ENCODE results near the gene SIX1. TPM values are rescaled to one million over a fixed set of nuclear protein-coding genes. Genes with fewer than 3 reads are reported as not detected.

Gene SIX1
- total and polyA plus RNA-seq, 2 of the 13 experiments (the other 11 are each of a cell fraction or from before 2014, with no cell fraction given) = 1.7 to 6.5 TPM

DNA sequence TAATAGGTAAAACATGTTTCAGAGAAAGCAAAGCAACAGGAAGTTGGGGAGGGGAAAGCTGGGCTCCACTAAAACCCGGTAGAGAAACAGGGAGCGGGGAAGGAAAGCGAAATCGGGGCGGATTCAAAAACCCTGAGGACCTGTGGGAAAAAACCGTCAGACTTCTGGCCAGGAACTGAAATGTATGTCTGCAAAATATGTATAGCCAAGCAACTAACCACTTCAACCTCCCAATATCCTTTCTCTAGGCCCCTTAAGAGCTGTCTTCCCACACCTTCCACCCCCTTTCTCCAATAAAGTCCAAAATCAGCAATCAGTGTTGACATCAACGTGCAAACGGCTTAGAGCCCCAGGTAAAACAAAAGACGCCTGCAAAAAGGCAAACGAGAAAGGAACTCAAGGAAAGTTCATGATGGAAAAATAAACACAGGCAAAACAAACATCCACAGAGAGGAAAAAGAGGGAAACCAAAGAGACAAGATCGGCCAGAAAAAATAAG is 32.8 kb downstream of the SIX1 start (continued):
- TF ChIP-seq ZNF362 (CRISPR knock-in tag; IDR thresholded peaks at IDR 0.05; ENCODE audit: borderline replicate concordance) (no peak), NFIC (IDR thresholded peaks at IDR 0.05; ENCODE audit: low read length) (peak; percentile 22; the same call in 1 of the 2 replicates), YY1 (IDR thresholded peaks at IDR 0.05; ENCODE audit: insufficient read depth, insufficient replicate concordance, low read depth, low read length) (no peak)

- H4K20me1 ChIP-seq (ENCODE audit: insufficient read depth, low read length) = no peaks in the 10 kb centered on the region
- FAIRE-seq = no peak
- TF ChIP-seq, protein P1, sequence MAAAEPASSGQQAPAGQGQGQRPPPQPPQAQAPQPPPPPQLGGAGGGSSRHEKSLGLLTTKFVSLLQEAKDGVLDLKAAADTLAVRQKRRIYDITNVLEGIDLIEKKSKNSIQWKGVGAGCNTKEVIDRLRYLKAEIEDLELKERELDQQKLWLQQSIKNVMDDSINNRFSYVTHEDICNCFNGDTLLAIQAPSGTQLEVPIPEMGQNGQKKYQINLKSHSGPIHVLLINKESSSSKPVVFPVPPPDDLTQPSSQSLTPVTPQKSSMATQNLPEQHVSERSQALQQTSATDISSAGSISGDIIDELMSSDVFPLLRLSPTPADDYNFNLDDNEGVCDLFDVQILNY (CRISPR knock-in tag; conservative IDR thresholded peaks at IDR 0.05) = no peak
- TF ChIP-seq CHCHD3 (CRISPR knock-in tag; IDR thresholded peaks at IDR 0.05) = no peak
- no peak for TF ChIP-seq NFKB2 (CRISPR knock-in tag; IDR thresholded peaks at IDR 0.05; ENCODE audit: borderline replicate concordance)
- TF ChIP-seq HNRNPUL1 (IDR thresholded peaks at IDR 0.05; ENCODE audit: low read depth, low read length) = no peak
- TF ChIP-seq ZNF264 (CRISPR knock-in tag; IDR thresholded peaks at IDR 0.05) = no peak
- TF ChIP-seq, protein P2, sequence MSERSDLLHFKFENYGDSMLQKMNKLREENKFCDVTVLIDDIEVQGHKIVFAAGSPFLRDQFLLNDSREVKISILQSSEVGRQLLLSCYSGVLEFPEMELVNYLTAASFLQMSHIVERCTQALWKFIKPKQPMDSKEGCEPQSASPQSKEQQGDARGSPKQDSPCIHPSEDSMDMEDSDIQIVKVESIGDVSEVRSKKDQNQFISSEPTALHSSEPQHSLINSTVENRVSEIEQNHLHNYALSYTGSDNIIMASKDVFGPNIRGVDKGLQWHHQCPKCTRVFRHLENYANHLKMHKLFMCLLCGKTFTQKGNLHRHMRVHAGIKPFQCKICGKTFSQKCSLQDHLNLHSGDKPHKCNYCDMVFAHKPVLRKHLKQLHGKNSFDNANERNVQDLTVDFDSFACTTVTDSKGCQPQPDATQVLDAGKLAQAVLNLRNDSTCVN (CRISPR knock-in tag; IDR thresholded peaks at IDR 0.05; ENCODE audit: borderline replicate concordance) = no peak
- TF ChIP-seq NR2F6 (IDR thresholded peaks at IDR 0.05) = no peak
- no peak for TF ChIP-seq NR2F6 (CRISPR knock-in tag; IDR thresholded peaks at IDR 0.05)
- no peak for TF ChIP-seq NFYB (CRISPR knock-in tag; IDR thresholded peaks at IDR 0.05)
- TF ChIP-seq, protein P3, sequence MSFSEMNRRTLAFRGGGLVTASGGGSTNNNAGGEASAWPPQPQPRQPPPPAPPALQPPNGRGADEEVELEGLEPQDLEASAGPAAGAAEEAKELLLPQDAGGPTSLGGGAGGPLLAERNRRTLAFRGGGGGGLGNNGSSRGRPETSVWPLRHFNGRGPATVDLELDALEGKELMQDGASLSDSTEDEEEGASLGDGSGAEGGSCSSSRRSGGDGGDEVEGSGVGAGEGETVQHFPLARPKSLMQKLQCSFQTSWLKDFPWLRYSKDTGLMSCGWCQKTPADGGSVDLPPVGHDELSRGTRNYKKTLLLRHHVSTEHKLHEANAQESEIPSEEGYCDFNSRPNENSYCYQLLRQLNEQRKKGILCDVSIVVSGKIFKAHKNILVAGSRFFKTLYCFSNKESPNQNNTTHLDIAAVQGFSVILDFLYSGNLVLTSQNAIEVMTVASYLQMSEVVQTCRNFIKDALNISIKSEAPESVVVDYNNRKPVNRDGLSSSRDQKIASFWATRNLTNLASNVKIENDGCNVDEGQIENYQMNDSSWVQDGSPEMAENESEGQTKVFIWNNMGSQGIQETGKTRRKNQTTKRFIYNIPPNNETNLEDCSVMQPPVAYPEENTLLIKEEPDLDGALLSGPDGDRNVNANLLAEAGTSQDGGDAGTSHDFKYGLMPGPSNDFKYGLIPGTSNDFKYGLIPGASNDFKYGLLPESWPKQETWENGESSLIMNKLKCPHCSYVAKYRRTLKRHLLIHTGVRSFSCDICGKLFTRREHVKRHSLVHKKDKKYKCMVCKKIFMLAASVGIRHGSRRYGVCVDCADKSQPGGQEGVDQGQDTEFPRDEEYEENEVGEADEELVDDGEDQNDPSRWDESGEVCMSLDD (CRISPR knock-in tag; IDR thresholded peaks at IDR 0.05; ENCODE audit: borderline replicate concordance) = no peak
- TF ChIP-seq, protein P4, sequence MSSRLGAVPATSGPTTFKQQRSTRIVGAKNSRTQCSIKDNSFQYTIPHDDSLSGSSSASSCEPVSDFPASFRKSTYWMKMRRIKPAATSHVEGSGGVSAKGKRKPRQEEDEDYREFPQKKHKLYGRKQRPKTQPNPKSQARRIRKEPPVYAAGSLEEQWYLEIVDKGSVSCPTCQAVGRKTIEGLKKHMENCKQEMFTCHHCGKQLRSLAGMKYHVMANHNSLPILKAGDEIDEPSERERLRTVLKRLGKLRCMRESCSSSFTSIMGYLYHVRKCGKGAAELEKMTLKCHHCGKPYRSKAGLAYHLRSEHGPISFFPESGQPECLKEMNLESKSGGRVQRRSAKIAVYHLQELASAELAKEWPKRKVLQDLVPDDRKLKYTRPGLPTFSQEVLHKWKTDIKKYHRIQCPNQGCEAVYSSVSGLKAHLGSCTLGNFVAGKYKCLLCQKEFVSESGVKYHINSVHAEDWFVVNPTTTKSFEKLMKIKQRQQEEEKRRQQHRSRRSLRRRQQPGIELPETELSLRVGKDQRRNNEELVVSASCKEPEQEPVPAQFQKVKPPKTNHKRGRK (CRISPR knock-in tag; IDR thresholded peaks at IDR 0.05) = no peak
- no peak for TF ChIP-seq EED (CRISPR knock-in tag; IDR thresholded peaks at IDR 0.05)
- TF ChIP-seq TCF12 (IDR thresholded peaks at IDR 0.05) = no peak
- no peak for TF ChIP-seq TCF12 (CRISPR knock-in tag; IDR thresholded peaks at IDR 0.05)
- no peak for TF ChIP-seq ZKSCAN5 (CRISPR knock-in tag; IDR thresholded peaks at IDR 0.05)
Observed at GRCh38 chr14:60602291-60602690, 47.0 kb downstream of the SIX1 start.

More at GRCh38 chr14:60602291-60602690, 47.0 kb downstream of the SIX1 start:
- intact Hi-C loops (cut with micrococcal nuclease; ENCODE audit: unreplicated experiment) (no loop called here), in situ Hi-C loops (cut with HindIII; ENCODE audit: extremely low pct_ligation_motif_present, low pct_unique_long_range_greater_than_20kb) (no loop called here)
- Histone ChIP-seq H3K9ac (ENCODE audit: insufficient read depth, low read depth, low read length) (no peak overlapping the region), H3K27ac (ENCODE audit: extremely low read length, insufficient read depth, low read length) (no peak overlapping the region), H3K79me2 (ENCODE audit: insufficient read depth, low read length) (no peaks in the 10 kb centered on the region), H2AFZ (ENCODE audit: low read length) (no peak overlapping the region), H3K27me3 (ENCODE audit: control insufficient read depth in 1 of 2, insufficient read depth in 2 of 2, low read length in 2 of 2) (no peaks in the 10 kb centered on the region), H3K4me1 (ENCODE audit: insufficient read depth, low read length) (no peaks in the 10 kb centered on the region), H3K36me3 (replicated peaks in 1 of 2; ENCODE audit: control insufficient read depth in 1 of 2, insufficient read depth in 2 of 2, low read length in 2 of 2) (no peaks in the 10 kb centered on the region), H3K9me3 (ENCODE audit: low read length) (peaks cover 5% of the 10 kb centered on the region), H3K4me2 (ENCODE audit: low read depth, low read length) (no peak overlapping the region), H3K4me3 (replicated peaks in 1 of 3; ENCODE audit: insufficient read depth in 1 of 3, low read depth in 2 of 3, low read length in 3 of 3) (no peak overlapping the region)
- ChIA-PET CTCF (ENCODE audit: low intra/inter-chr PET ratio, low total read pairs) (no interaction called here), POLR2A (no interaction called here)
- ATAC-seq = no peak
- BruUV-seq (replicated peaks) = no TSS peak
- DNase-seq (ENCODE audit: low spot score) = no peak
